OCI-LY3 (cell line): Measurements from ENCODE around the gene REPS2.

ENCODE experiments used
- H2AFZ ChIP-seq: fragments of 200-600, 300-600 bp; shearing (Covaris generic); 2 replicates; pipeline ENCODE4 v1.6.0; 2014; ENCODE audit warnings: antibody characterized with exemption, low read depth, low read length
- H3K27ac ChIP-seq: fragments of 200-600, 300-600 bp; sonication (generic); 2 replicates; pipeline ENCODE4 v1.5.1; 2014; ENCODE audit warnings: mild to moderate bottlenecking, low read length, moderate library complexity, mixed read lengths
- H3K27me3 ChIP-seq: fragments of 200-600, 300-600 bp; sonication (generic); 2 replicates; pipeline ENCODE4 v1.6.1; 2014; ENCODE audit warnings: low read depth, low read length, mixed read lengths
- H3K36me3 ChIP-seq: fragments of 200-600, 300-600 bp; sonication (generic); replicated peaks from 2 replicates; pipeline ENCODE3; 2014; ENCODE audit warnings: low read depth, low read length, mixed read lengths
- H3K4me1 ChIP-seq: fragments of 300-600, 200-600 bp; sonication (generic); 2 replicates; pipeline ENCODE4 v1.6.1; 2014; ENCODE audit warnings: low read length, mixed read lengths
- H3K4me2 ChIP-seq: fragments of 200-600, 300-600 bp; sonication (generic); 2 replicates; pipeline ENCODE4 v1.6.1; 2014; ENCODE audit warnings: low read length, mixed read lengths
- H3K4me3 ChIP-seq: fragments of 300-600, 200-600 bp; sonication (generic); 2 replicates; pipeline ENCODE4 v1.5.1; 2014; ENCODE audit warnings: antibody characterized with exemption, mild to moderate bottlenecking, low read length, moderate library complexity
- H3K79me2 ChIP-seq: fragments of 300-600, 200-600 bp; shearing (Covaris generic); 2 replicates; pipeline ENCODE4 v1.6.1; 2014; ENCODE audit warnings: mild to moderate bottlenecking, low read length, mixed read lengths
- H3K9ac ChIP-seq: fragments of 300-600, 200-600 bp; shearing (Covaris generic); 2 replicates; pipeline ENCODE4 v1.6.0; 2014; ENCODE audit warnings: mild to moderate bottlenecking, low read length, moderate library complexity
- H3K9me3 ChIP-seq: fragments of 200-600, 300-600 bp; shearing (Covaris generic); 2 replicates; pipeline ENCODE4 v1.6.1; 2014; ENCODE audit warnings: low read length, mixed read lengths; ENCODE audit not compliant: insufficient read depth
- H4K20me1 ChIP-seq: fragments of 200-600, 300-600 bp; sonication (generic); 2 replicates; pipeline ENCODE4 v1.6.1; 2016; ENCODE audit warnings: low read length, mixed read lengths; ENCODE audit not compliant: insufficient read depth
- CTCF ChIP-seq: fragments of 200-600, 300-600 bp; sonication (generic); IDR thresholded peaks from 2 replicates; pipeline ENCODE4 v1.5.1; 2014; ENCODE audit warnings: antibody characterized with exemption, low read length, low read depth
- EZH2phosphoT487 ChIP-seq: fragments of 200-600 bp; shearing (Covaris generic); IDR thresholded peaks from 2 replicates; pipeline ENCODE4 v1.6.1; 2018; ENCODE audit warnings: antibody characterized with exemption, mixed run types, low read depth

The REPS2 gene

GRCh38 chrX:17017134-17017533 is 70.7 kb downstream of the REPS2 start:
- Histone ChIP-seq H3K79me2 (no peaks in the 10 kb centered on the region), H3K4me3 (no peak overlapping the region), H2AFZ (no peak overlapping the region), H3K27ac (no peak overlapping the region), H3K36me3 (no peaks in the 10 kb centered on the region), H3K27me3 (no peaks in the 10 kb centered on the region), H3K4me1 (peaks cover 32% of the 10 kb centered on the region), H3K4me2 (no peak overlapping the region), H3K9me3 (no peaks in the 10 kb centered on the region), H3K9ac (no peak overlapping the region), H4K20me1 (no peaks in the 10 kb centered on the region)
- TF ChIP-seq CTCF (no peak), EZH2phosphoT487 (no peak)

- Histone ChIP-seq H3K79me2 (no peaks in the 10 kb centered on the region), H3K4me2 (no peak overlapping the region), H3K9ac (no peak overlapping the region), H3K36me3 (no peaks in the 10 kb centered on the region), H3K27ac (no peak overlapping the region), H2AFZ (no peak overlapping the region), H3K4me1 (peaks cover 29% of the 10 kb centered on the region), H3K4me3 (no peak overlapping the region), H3K27me3 (no peaks in the 10 kb centered on the region), H3K9me3 (no peaks in the 10 kb centered on the region), H4K20me1 (no peaks in the 10 kb centered on the region)
- no peak for TF ChIP-seq EZH2phosphoT487
- TF ChIP-seq CTCF = no peak
Measured at GRCh38 chrX:17020356-17020755, 73.9 kb downstream of the REPS2 start.

- Histone ChIP-seq H3K4me3 (peak overlapping the region; percentile 24; the same call in 1 of the 2 replicates), H3K9me3 (no peaks in the 10 kb centered on the region), H3K9ac (no peak overlapping the region), H4K20me1 (no peaks in the 10 kb centered on the region), H3K4me2 (peak overlapping the region; percentile 65), H3K79me2 (no peaks in the 10 kb centered on the region), H3K27me3 (no peaks in the 10 kb centered on the region), H3K27ac (peak overlapping the region; percentile 42), H3K4me1 (peaks cover 29% of the 10 kb centered on the region), H2AFZ (no peak overlapping the region), H3K36me3 (no peaks in the 10 kb centered on the region)
- no peak for TF ChIP-seq EZH2phosphoT487
- TF ChIP-seq CTCF = no peak
Measured at GRCh38 chrX:17020851-17021821, 74.7 kb downstream of the REPS2 start.

- peak overlapping the region; percentile 65; the same call in 1 of the 2 replicates for H3K4me2 ChIP-seq
- H4K20me1 ChIP-seq = no peaks in the 10 kb centered on the region
- no peak for TF ChIP-seq CTCF
- no peak for TF ChIP-seq EZH2phosphoT487
Measured at GRCh38 chrX:17021851-17022604, 75.6 kb downstream of the REPS2 start.

More at GRCh38 chrX:17021851-17022604, 75.6 kb downstream of the REPS2 start:
- Histone ChIP-seq H3K9me3 (no peaks in the 10 kb centered on the region), H2AFZ (no peak overlapping the region), H3K27ac (no peak overlapping the region), H3K9ac (no peak overlapping the region), H3K27me3 (no peaks in the 10 kb centered on the region), H3K4me1 (peaks cover 29% of the 10 kb centered on the region), H3K79me2 (no peaks in the 10 kb centered on the region), H3K4me3 (no peak overlapping the region), H3K36me3 (no peaks in the 10 kb centered on the region)
